GM21360 (cell line): ENCODE data around the gene MYBBP1A.

ENCODE experiments used
- ATAC-seq: cut with Tn5 transposase; IDR thresholded peaks from one replicate; pipeline ENCODE4 v1.9.1; 2021; ENCODE audit warnings: mild to moderate bottlenecking, moderate library complexity; ENCODE audit not compliant: unreplicated experiment

Gene MYBBP1A

GRCh38 chr17:4505187-4505586, 50.0 kb downstream of the MYBBP1A start:
- no peak for ATAC-seq

- no peak for ATAC-seq
These were observed 51.0 kb downstream of the MYBBP1A start for GRCh38 chr17:4504188-4504587.

- no peak for ATAC-seq
These were observed 51.7 kb downstream of the MYBBP1A start for GRCh38 chr17:4503283-4504025.

- ATAC-seq = no peak
These were observed 52.6 kb downstream of the MYBBP1A start for GRCh38 chr17:4502466-4503154.

- no peak for ATAC-seq
These were observed 53.8 kb downstream of the MYBBP1A start for GRCh38 chr17:4501295-4501949.

- no peak for ATAC-seq
These were observed 55.0 kb downstream of the MYBBP1A start for GRCh38 chr17:4500191-4500571.

- no peak for ATAC-seq
These were observed 55.6 kb downstream of the MYBBP1A start for GRCh38 chr17:4499431-4500190.

- peak; percentile 67 for ATAC-seq
These were observed 56.5 kb downstream of the MYBBP1A start, which contains the start of gene SPNS2 for GRCh38 chr17:4498461-4499397. TSS of gene SPNS2 (plus strand) at chr17:4498881. CDS start at chr17:4499048, 167 bp downstream.

- ATAC-seq = no peak
These were observed 57.9 kb downstream of the MYBBP1A start for GRCh38 chr17:4497101-4497824.

- no peak for ATAC-seq
These were observed 62.2 kb downstream of the MYBBP1A start for GRCh38 chr17:4492721-4493561.

GRCh38 chr17:4490637-4491061, 64.5 kb downstream of the MYBBP1A start:
- ATAC-seq = no peak

GRCh38 chr17:4490109-4490591, 65.0 kb downstream of the MYBBP1A start:
- ATAC-seq = no peak

- ATAC-seq = no peak
These were observed 66.1 kb downstream of the MYBBP1A start for GRCh38 chr17:4488989-4489595.
